Measurements from ENCODE around the gene GALNT10. TPM values are rescaled to one million over a fixed set of nuclear protein-coding genes. Genes with fewer than 3 reads are reported as not detected.

Gene GALNT10
- total RNA-seq, 2 experiments from 2014 or later, result 24.6 to 30.0 TPM

- ChIA-PET POLR2A (interaction anchor here (0.7 kb wide), 1 partner anchor 41 kb away, joined by 3 read pairs; no protein-coding TSS in a partner anchor), CTCF (interaction anchor here (0.6 kb wide), 1 partner anchor 69 kb away, joined by 3 read pairs; no protein-coding TSS in a partner anchor)
Measured at GRCh38 chr5:154248691-154249090, 58.2 kb downstream of the GALNT10 start.

- CTCF ChIA-PET, result no interaction called here
- POLR2A ChIA-PET, result no interaction called here
Measured at GRCh38 chr5:154249826-154250225, 59.3 kb downstream of the GALNT10 start.

- CTCF ChIA-PET, result no interaction called here
- POLR2A ChIA-PET, result no interaction called here
Measured at GRCh38 chr5:154251529-154251928, 61.0 kb downstream of the GALNT10 start.

GRCh38 chr5:154253807-154254206, 63.3 kb downstream of the GALNT10 start:
- ChIA-PET POLR2A (no interaction called here), CTCF (no interaction called here)

- ChIA-PET POLR2A (no interaction called here), CTCF (no interaction called here)
Measured at GRCh38 chr5:154254896-154255295, 64.4 kb downstream of the GALNT10 start.

- CTCF ChIA-PET, result no interaction called here
- POLR2A ChIA-PET, result no interaction called here
Measured at GRCh38 chr5:154257046-154257445, 66.5 kb downstream of the GALNT10 start.

- CTCF ChIA-PET, result no interaction called here
- POLR2A ChIA-PET, result no interaction called here
Measured at GRCh38 chr5:154258531-154259217, 68.1 kb downstream of the GALNT10 start.

GRCh38 chr5:154260224-154260927, 69.8 kb downstream of the GALNT10 start:
- CTCF ChIA-PET, result no interaction called here
- POLR2A ChIA-PET, result no interaction called here

GRCh38 chr5:154262342-154262741, 71.8 kb downstream of the GALNT10 start:
- CTCF ChIA-PET, result no interaction called here
- POLR2A ChIA-PET, result no interaction called here

- ChIA-PET CTCF (no interaction called here), POLR2A (no interaction called here)
Measured at GRCh38 chr5:154264549-154265196, 74.1 kb downstream of the GALNT10 start.

- ChIA-PET POLR2A (no interaction called here), CTCF (no interaction called here)
Measured at GRCh38 chr5:154265197-154265773, 74.8 kb downstream of the GALNT10 start.

GRCh38 chr5:154267516-154267915, 77.0 kb downstream of the GALNT10 start:
- ChIA-PET CTCF (no interaction called here), POLR2A (no interaction called here)

GRCh38 chr5:154268073-154268472, 77.5 kb downstream of the GALNT10 start:
- CTCF ChIA-PET, result no interaction called here
- POLR2A ChIA-PET, result no interaction called here

- ChIA-PET CTCF (interaction anchor here (0.6 kb wide), 1 partner anchor 279 kb away, joined by 3 read pairs; no protein-coding TSS in a partner anchor), POLR2A (no interaction called here)
Measured at GRCh38 chr5:154269414-154269813, 78.9 kb downstream of the GALNT10 start.

GRCh38 chr5:154271466-154271865, 80.9 kb downstream of the GALNT10 start:
- POLR2A ChIA-PET, result no interaction called here
- CTCF ChIA-PET, result no interaction called here

- ChIA-PET POLR2A (no interaction called here), CTCF (no interaction called here)
Measured at GRCh38 chr5:154271936-154272514, 81.5 kb downstream of the GALNT10 start.

- POLR2A ChIA-PET, result no interaction called here
Measured at GRCh38 chr5:154273028-154273617, 82.6 kb downstream of the GALNT10 start.

GRCh38 chr5:154273963-154274827, 83.7 kb downstream of the GALNT10 start:
- CTCF ChIA-PET, result interaction anchor here (0.6 kb wide), 1 partner anchor 18 kb away, joined by 3 read pairs; no protein-coding TSS in a partner anchor
- POLR2A ChIA-PET, result no interaction called here

More at GRCh38 chr5:154273028-154273617, 82.6 kb downstream of the GALNT10 start:
- CTCF ChIA-PET, result no interaction called here

- POLR2A ChIA-PET, result no interaction called here
- CTCF ChIA-PET, result interaction anchor here (1.3 kb wide), 1 partner anchor 202 kb away, joined by 3 read pairs; no protein-coding TSS in a partner anchor
Measured at GRCh38 chr5:154274828-154275185, 84.3 kb downstream of the GALNT10 start.
